Measurements from ENCODE around the gene NUDT16. TPM values are rescaled to one million over a fixed set of nuclear protein-coding genes. Genes with fewer than 3 reads are reported as not detected.

Gene NUDT16
- 15.1 and 26.0 TPM in 2 replicates for total RNA-seq (ENCODE audit: low replicate concordance)
- long read RNA-seq, full-length matches to known transcripts = 12 of 16 reads
- long read RNA-seq, partial matches to known transcripts = 1 of 16 reads
- long read RNA-seq, other reads (novel, unspliced or antisense) = 3 of 16 reads

GRCh38 chr3:131381445-131382291, at the start of gene NUDT16:
TSS of gene NUDT16 (plus strand) at chr3:131381774. CDS start at chr3:131381805, 31 bp downstream.
- Mint-ChIP-seq H3K4me1 (ENCODE audit: unreplicated experiment) (peaks cover 19% of the 10 kb centered on the region), H3K27ac (peak within 1 kb of the TSS; percentile 99), H3K4me3 (peak within 1 kb of the TSS; percentile 96)

DNA sequence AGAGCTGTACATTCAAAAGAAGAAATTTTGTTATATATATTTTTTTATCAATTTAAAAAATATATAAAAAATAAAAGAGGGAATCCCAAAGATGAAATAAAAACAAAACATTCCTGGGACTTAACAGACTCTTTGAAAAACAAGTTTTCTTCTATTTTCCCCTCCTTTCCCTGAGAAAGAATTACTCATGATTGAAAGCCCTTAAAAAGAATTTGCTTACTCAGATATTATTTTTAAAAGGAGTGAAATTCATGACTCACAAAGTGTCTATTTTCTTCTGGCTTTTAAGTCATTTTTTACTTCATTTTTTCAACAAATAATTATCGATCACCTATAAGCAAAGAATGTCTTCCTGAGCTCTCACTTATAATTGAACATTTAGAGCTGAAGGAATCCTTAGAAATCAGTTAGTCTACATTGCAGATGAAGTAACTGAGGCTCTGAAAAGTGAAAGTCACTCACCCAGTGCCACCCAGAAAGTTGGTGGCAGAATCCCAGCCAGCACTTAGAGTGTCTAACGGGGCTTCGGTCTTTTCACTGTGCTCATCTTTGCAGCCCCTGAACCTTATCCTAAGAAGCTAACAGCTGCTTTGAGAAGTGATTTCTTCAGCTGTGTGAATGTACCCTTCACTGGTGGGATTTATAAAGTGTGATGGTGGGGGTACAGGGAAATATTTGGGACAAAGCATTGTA, 42.5 kb upstream of the NUDT16 start:
- no peaks in the 10 kb centered on the region for H3K4me1 Mint-ChIP-seq (ENCODE audit: unreplicated experiment)
- DNase-seq (ENCODE audit: extremely low spot score, unreplicated experiment) = no peak
- no peaks in the 10 kb centered on the region for H3K36me3 Mint-ChIP-seq
- H3K27me3 Mint-ChIP-seq = no peaks in the 10 kb centered on the region
- no peak overlapping the region for H3K4me3 Mint-ChIP-seq
- H3K27ac Mint-ChIP-seq = no peak overlapping the region
- H3K9me3 Mint-ChIP-seq = peaks cover 4% of the 10 kb centered on the region
- no peak for TF ChIP-seq CTCF (conservative IDR thresholded peaks at IDR 0.05)

More at GRCh38 chr3:131381445-131382291, at the start of gene NUDT16:
- TF ChIP-seq CTCF (conservative IDR thresholded peaks at IDR 0.05) = no peak
- DNase-seq (ENCODE audit: extremely low spot score, unreplicated experiment) = peak; percentile 99
- peaks cover 5% of the 10 kb centered on the region for H3K9me3 Mint-ChIP-seq
- H3K36me3 Mint-ChIP-seq = peaks cover 43% of the 10 kb centered on the region
- H3K27me3 Mint-ChIP-seq = no peaks in the 10 kb centered on the region

GRCh38 chr3:131341761-131342160, 39.8 kb upstream of the NUDT16 start:
- DNase-seq (ENCODE audit: extremely low spot score, unreplicated experiment) = no peak
- no peak for TF ChIP-seq CTCF (conservative IDR thresholded peaks at IDR 0.05)
- Mint-ChIP-seq H3K27ac (no peak overlapping the region), H3K36me3 (no peaks in the 10 kb centered on the region), H3K4me3 (no peak overlapping the region), H3K4me1 (ENCODE audit: unreplicated experiment) (no peaks in the 10 kb centered on the region), H3K27me3 (no peaks in the 10 kb centered on the region), H3K9me3 (peaks cover 4% of the 10 kb centered on the region)

DNA sequence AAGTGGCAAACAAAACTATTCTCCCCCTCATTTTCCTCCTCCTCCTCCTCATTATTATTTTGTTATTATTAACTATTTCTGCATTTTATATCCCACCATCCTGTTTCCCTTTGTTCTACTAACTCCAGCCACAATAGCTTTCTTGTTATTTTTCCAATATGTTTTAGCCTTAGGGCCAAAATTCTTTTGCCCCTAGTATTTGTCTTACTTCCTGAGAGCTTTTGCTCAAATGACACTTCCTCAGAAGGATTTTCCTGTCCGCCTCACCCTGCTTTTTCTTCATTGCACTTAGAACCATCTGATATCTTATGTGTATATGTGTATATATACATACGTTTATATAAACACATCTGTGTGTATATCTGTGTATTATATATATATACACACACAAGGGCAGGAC, 32.7 kb upstream of the NUDT16 start:
- Mint-ChIP-seq H3K27ac (no peak overlapping the region), H3K36me3 (no peaks in the 10 kb centered on the region), H3K9me3 (no peaks in the 10 kb centered on the region), H3K4me1 (ENCODE audit: unreplicated experiment) (peaks cover 9% of the 10 kb centered on the region), H3K4me3 (no peak overlapping the region), H3K27me3 (no peaks in the 10 kb centered on the region)
- no peak for TF ChIP-seq CTCF (conservative IDR thresholded peaks at IDR 0.05)
- no peak for DNase-seq (ENCODE audit: extremely low spot score, unreplicated experiment)

DNA sequence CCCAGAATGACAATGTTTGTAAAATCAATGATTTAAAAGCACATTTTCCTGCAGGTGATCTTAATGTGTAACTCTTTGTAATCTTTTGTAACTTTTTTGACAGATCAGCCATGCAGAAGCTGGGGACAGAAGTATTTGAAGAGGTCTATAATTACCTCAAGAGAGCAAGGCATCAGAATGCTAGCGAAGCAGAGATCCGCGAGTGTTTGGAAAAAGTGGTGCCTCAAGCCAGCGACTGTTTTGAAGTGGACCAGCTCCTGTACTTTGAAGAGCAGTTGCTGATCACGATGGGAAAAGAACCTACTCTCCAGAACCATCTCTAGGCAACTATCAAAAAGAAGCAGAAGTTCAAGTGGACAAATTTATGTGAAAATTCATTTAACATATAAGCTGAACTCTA, 32.1 kb upstream of the NUDT16 start:
- no peak for TF ChIP-seq CTCF (conservative IDR thresholded peaks at IDR 0.05)
- peaks cover 9% of the 10 kb centered on the region for H3K4me1 Mint-ChIP-seq (ENCODE audit: unreplicated experiment)
- H3K27ac Mint-ChIP-seq = no peak overlapping the region
- H3K36me3 Mint-ChIP-seq = no peaks in the 10 kb centered on the region
- no peak for DNase-seq (ENCODE audit: extremely low spot score, unreplicated experiment)
- no peak overlapping the region for H3K4me3 Mint-ChIP-seq
- H3K9me3 Mint-ChIP-seq = no peaks in the 10 kb centered on the region
- no peaks in the 10 kb centered on the region for H3K27me3 Mint-ChIP-seq
